ENCODE measurements around the gene ASB2.
A peak's percentile ranks its signal among the peaks of the same experiment; 100 is the strongest.

ASB2 gene

GRCh38 chr14:93976477-93977057, at the start of gene ASB2:
Gene ASB2, minus strand, starts transcription at chr14:93976570. Its CDS starts 12,031 bp downstream, at chr14:93964539.
- DNase-seq (ENCODE audit: low read depth) = no peak

GRCh38 chr14:94025720-94026119, 49.4 kb upstream of the ASB2 start:
- no peak for DNase-seq (ENCODE audit: low read depth)

GRCh38 chr14:94024549-94024948, 48.2 kb upstream of the ASB2 start:
- DNase-seq (ENCODE audit: low read depth) = no peak

GRCh38 chr14:94022532-94023411, 46.4 kb upstream of the ASB2 start:
- no peak for DNase-seq (ENCODE audit: low read depth)

GRCh38 chr14:94021416-94022157, 45.2 kb upstream of the ASB2 start:
- no peak for DNase-seq (ENCODE audit: low read depth)

GRCh38 chr14:94021001-94021400, 44.6 kb upstream of the ASB2 start:
- DNase-seq (ENCODE audit: low read depth) = no peak

GRCh38 chr14:94020267-94020666, 43.9 kb upstream of the ASB2 start:
- DNase-seq (ENCODE audit: low read depth) = no peak

- no peak for DNase-seq (ENCODE audit: low read depth)
Measured at GRCh38 chr14:94019329-94019728, 43.0 kb upstream of the ASB2 start.

GRCh38 chr14:94018308-94018707, 41.9 kb upstream of the ASB2 start:
- no peak for DNase-seq (ENCODE audit: low read depth)

GRCh38 chr14:94016446-94016976, 40.1 kb upstream of the ASB2 start:
- DNase-seq (ENCODE audit: low read depth) = no peak

- DNase-seq (ENCODE audit: low read depth) = no peak
Measured at GRCh38 chr14:94015223-94015622, 38.9 kb upstream of the ASB2 start.

- DNase-seq (ENCODE audit: low read depth) = no peak
Measured at GRCh38 chr14:94014382-94014781, 38.0 kb upstream of the ASB2 start.

- no peak for DNase-seq (ENCODE audit: low read depth)
Measured at GRCh38 chr14:94011795-94012194, 35.4 kb upstream of the ASB2 start.

- no peak for DNase-seq (ENCODE audit: low read depth)
Measured at GRCh38 chr14:94010625-94011024, 34.3 kb upstream of the ASB2 start.

GRCh38 chr14:94009767-94010166, 33.4 kb upstream of the ASB2 start:
- DNase-seq (ENCODE audit: low read depth) = peak; percentile 11

GRCh38 chr14:94008234-94008633, 31.9 kb upstream of the ASB2 start:
- DNase-seq (ENCODE audit: low read depth) = no peak

GRCh38 chr14:94005324-94006073, 29.1 kb upstream of the ASB2 start:
- DNase-seq (ENCODE audit: low read depth) = no peak

- no peak for DNase-seq (ENCODE audit: low read depth)
Measured at GRCh38 chr14:94004015-94004414, 27.6 kb upstream of the ASB2 start.

GRCh38 chr14:94003397-94003796, 27.0 kb upstream of the ASB2 start:
- DNase-seq (ENCODE audit: low read depth) = no peak

- DNase-seq (ENCODE audit: low read depth) = peak; percentile 32
Measured at GRCh38 chr14:94001501-94002396, 25.4 kb upstream of the ASB2 start.

- no peak for DNase-seq (ENCODE audit: low read depth)
Measured at GRCh38 chr14:94001016-94001415, 24.6 kb upstream of the ASB2 start.

All from HS-5 (cell line).